DMS53 (cell line): ENCODE measurements around the gene ATP6AP1.
"Not testable (repeated sequence)": the region's sequence is repeated elsewhere in the genome, so short reads cannot be mapped to it uniquely, and the experiment has no call there.

Experiments used
- DNase-seq: peaks from one replicate; lab custom pipeline; 2025; lab: John Stamatoyannopoulos, UW

The ATP6AP1 gene

GRCh38 chrX:154428176-154429171 is at the start of gene ATP6AP1:
Gene ATP6AP1, plus strand, starts transcription at chrX:154428677. Its CDS starts 16 bp downstream, at chrX:154428693.
- peak; percentile 97 for DNase-seq

- peak; percentile 100 for DNase-seq
These were observed 49.5 kb upstream of the ATP6AP1 start, which contains the start of gene EMD for GRCh38 chrX:154378799-154379568. Gene EMD, plus strand, starts transcription at chrX:154379295. Its CDS starts 190 bp downstream, at chrX:154379485.

- DNase-seq = no peak
These were observed 48.9 kb upstream of the ATP6AP1 start for GRCh38 chrX:154379569-154379951.

GRCh38 chrX:154380153-154380552 is 48.3 kb upstream of the ATP6AP1 start:
- peak; percentile 32 for DNase-seq

- DNase-seq = no peak
These were observed 47.7 kb upstream of the ATP6AP1 start for GRCh38 chrX:154380787-154381186.

GRCh38 chrX:154381271-154381670 is 47.2 kb upstream of the ATP6AP1 start:
- no peak for DNase-seq

GRCh38 chrX:154382483-154383069 is 45.9 kb upstream of the ATP6AP1 start:
- no peak for DNase-seq

- DNase-seq = no peak
These were observed 44.9 kb upstream of the ATP6AP1 start for GRCh38 chrX:154383359-154384283.

GRCh38 chrX:154384284-154384892 is 44.1 kb upstream of the ATP6AP1 start:
- DNase-seq = no peak

GRCh38 chrX:154388094-154388493 is 40.4 kb upstream of the ATP6AP1 start:
- DNase-seq = not testable (repeated sequence)

- DNase-seq = not testable (repeated sequence)
These were observed 39.8 kb upstream of the ATP6AP1 start for GRCh38 chrX:154388649-154389048.

- DNase-seq = not testable (repeated sequence)
These were observed 38.4 kb upstream of the ATP6AP1 start for GRCh38 chrX:154389812-154390747.

GRCh38 chrX:154396363-154396762 is 32.1 kb upstream of the ATP6AP1 start:
- DNase-seq = not testable (repeated sequence)

- peak; percentile 91 for DNase-seq
These were observed 31.2 kb upstream of the ATP6AP1 start for GRCh38 chrX:154396973-154397887.

GRCh38 chrX:154397888-154398667 is 30.4 kb upstream of the ATP6AP1 start, which contains the start of gene RPL10:
Gene RPL10, plus strand, starts transcription at chrX:154398377. Its CDS starts 143 bp downstream, at chrX:154398520.
- DNase-seq = peak; percentile 98

GRCh38 chrX:154398668-154399526 is 29.6 kb upstream of the ATP6AP1 start:
- DNase-seq = peak; percentile 88
